T-helper 2 cell treated with Interferon-gamma antibody and Interleukin-4, amounts not matched to agents 5 μg/mL and 100 μg/mL, for 36 hours (primary cell): ENCODE results near the gene ACACB.
A peak's percentile ranks its signal among the peaks of the same experiment; 100 is the strongest.
"Not testable (repeated sequence)": the region's sequence is repeated elsewhere in the genome, so short reads cannot be mapped to it uniquely, and the experiment has no call there.

Source experiments
- DNase-seq: peaks from one replicate; pipeline ENCODE4 v3.0.0; 2021; ENCODE audit warnings: low spot score
- H3K27ac Mint-ChIP-seq: one replicate; pipeline ENCODE4 v1.8.0; 2021; ENCODE audit warnings: mild to moderate bottlenecking, mixed read lengths
- H3K27me3 Mint-ChIP-seq: one replicate; pipeline ENCODE4 v1.8.0; 2021; ENCODE audit warnings: low read depth, mixed read lengths
- H3K36me3 Mint-ChIP-seq: one replicate; pipeline ENCODE4 v1.8.0; 2021; ENCODE audit warnings: low read depth, mixed read lengths
- H3K4me1 Mint-ChIP-seq: one replicate; pipeline ENCODE4 v1.8.0; 2021; ENCODE audit warnings: low read depth, mixed read lengths
- H3K4me3 Mint-ChIP-seq: one replicate; pipeline ENCODE4 v1.8.0; 2022; ENCODE audit warnings: mild to moderate bottlenecking, moderate library complexity, mixed read lengths
- H3K9me3 Mint-ChIP-seq: one replicate; pipeline ENCODE4 v1.8.0; 2021; ENCODE audit warnings: mixed read lengths

Gene ACACB

DNA sequence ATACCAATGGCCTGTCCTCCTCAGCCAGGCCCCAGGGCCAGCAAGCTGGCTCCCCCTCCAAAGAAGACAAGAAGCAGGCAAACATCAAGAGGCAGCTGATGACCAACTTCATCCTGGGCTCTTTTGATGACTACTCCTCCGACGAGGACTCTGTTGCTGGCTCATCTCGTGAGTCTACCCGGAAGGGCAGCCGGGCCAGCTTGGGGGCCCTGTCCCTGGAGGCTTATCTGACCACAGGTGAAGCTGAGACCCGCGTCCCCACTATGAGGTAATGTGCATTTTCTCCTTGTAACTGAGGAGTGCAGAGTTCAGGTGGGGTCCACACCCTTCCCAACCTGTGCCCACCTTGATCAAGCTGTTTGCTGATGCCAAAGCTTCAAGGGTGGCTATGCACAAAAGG is 23.4 kb downstream of the ACACB start:
- no peak overlapping the region for H3K4me3 Mint-ChIP-seq
- DNase-seq, result no peak
- no peaks in the 10 kb centered on the region for H3K36me3 Mint-ChIP-seq
- peaks cover 4% of the 10 kb centered on the region for H3K4me1 Mint-ChIP-seq
- H3K27ac Mint-ChIP-seq, result no peak overlapping the region
- H3K27me3 Mint-ChIP-seq, result peaks cover 2% of the 10 kb centered on the region
- H3K9me3 Mint-ChIP-seq, result peaks cover 3% of the 10 kb centered on the region

DNA sequence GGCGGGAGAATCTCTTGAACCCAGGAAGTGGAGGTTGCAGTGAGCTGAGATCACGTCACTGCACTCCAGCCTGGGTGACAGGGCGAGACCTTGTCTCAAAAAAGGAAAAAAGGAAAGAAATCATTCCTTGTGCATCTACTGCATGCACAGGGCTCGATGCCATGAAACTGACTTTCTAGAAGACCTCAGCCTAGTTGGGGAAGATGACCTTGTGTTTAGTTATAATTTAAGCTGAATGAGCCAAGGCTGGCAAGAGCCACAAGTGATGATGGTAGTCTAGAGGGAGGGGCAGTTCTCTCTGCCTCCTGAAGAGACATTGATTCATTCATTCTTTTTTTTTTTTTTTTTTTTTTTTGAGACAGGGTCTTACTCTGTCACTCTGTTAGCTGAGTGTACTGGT is 24.2 kb downstream of the ACACB start:
- H3K27me3 Mint-ChIP-seq, result peaks cover under 1% of the 10 kb centered on the region
- H3K4me1 Mint-ChIP-seq, result peaks cover 4% of the 10 kb centered on the region
- H3K27ac Mint-ChIP-seq, result no peak overlapping the region
- no peaks in the 10 kb centered on the region for H3K36me3 Mint-ChIP-seq
- no peak overlapping the region for H3K4me3 Mint-ChIP-seq
- H3K9me3 Mint-ChIP-seq, result peaks cover 3% of the 10 kb centered on the region
- no peak for DNase-seq

DNA sequence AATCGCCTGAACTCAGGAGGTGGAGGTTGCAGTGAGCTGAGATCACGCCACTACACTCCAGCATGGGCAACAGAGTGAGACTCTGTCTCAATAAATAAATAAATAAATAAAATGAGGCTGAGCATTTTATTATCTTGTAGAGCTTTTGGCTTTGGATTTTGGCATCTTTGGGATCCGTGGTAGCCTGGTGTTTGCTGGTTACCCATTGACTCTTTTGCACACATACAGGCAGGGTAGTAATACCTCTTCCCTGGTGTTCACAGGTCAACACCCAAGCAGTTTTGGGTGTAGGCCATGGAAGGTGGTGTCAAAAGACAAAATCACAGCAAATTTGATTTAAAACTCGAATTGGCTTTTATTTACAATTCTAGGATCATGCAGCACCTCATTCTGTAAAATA is 27.8 kb downstream of the ACACB start:
- peaks cover 2% of the 10 kb centered on the region for H3K27me3 Mint-ChIP-seq

DNA sequence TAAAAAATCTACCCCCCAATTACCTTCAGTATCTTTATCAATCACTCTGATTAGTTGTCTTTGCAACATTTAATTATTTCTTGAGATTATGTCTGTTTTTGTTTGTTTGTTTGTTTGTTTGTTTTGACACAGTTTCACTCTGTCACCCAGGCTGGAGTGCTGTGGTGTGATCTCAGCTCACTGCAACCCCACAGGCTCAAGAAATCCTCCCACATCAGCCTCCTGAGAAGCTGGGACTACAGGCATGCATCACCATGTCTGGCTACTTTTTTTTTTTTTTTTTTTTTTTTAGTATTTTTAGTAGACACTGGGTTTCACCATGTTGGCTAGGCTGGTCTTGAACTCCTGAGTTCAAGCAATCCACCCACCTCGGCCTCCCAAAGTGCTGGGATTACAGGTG is 30.7 kb downstream of the ACACB start:
- not testable (repeated sequence) for H3K4me1 Mint-ChIP-seq, DNase-seq, H3K9me3 Mint-ChIP-seq

More for the DNA sequence above, 27.8 kb downstream of the ACACB start:
- Mint-ChIP-seq H3K4me1 (peaks cover 4% of the 10 kb centered on the region), H3K36me3 (no peaks in the 10 kb centered on the region), H3K27ac (no peak overlapping the region), H3K4me3 (no peak overlapping the region), H3K9me3 (no peaks in the 10 kb centered on the region)
- DNase-seq, result no peak

DNA sequence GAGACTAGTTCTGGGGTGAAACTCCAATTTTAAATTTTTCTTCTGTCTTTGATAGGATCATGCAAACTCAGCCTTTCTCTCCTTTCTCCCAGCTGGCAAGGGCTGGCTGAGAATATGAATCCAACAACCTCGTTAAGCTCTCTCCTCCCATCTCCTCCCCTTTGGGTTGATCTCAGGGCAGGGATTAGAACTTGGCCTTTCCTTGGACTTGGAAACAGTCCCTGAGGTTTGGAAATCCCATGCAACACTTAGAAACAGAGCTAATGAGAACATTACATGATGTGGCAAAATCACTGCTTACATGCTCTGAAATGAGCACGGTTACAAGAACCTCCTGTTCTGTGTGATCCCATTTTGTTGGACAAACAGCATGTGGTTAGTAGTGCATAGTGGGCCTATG is 31.6 kb downstream of the ACACB start:
- H3K4me3 Mint-ChIP-seq, result no peak overlapping the region
- peaks cover 4% of the 10 kb centered on the region for H3K27me3 Mint-ChIP-seq
- no peaks in the 10 kb centered on the region for H3K9me3 Mint-ChIP-seq
- no peak overlapping the region for H3K27ac Mint-ChIP-seq
- no peaks in the 10 kb centered on the region for H3K36me3 Mint-ChIP-seq
- DNase-seq, result no peak
- H3K4me1 Mint-ChIP-seq, result peaks cover under 1% of the 10 kb centered on the region

More for the DNA sequence above, 30.7 kb downstream of the ACACB start:
- H3K27me3 Mint-ChIP-seq, H3K36me3 Mint-ChIP-seq, H3K4me3 Mint-ChIP-seq, H3K27ac Mint-ChIP-seq: not testable (repeated sequence)

DNA sequence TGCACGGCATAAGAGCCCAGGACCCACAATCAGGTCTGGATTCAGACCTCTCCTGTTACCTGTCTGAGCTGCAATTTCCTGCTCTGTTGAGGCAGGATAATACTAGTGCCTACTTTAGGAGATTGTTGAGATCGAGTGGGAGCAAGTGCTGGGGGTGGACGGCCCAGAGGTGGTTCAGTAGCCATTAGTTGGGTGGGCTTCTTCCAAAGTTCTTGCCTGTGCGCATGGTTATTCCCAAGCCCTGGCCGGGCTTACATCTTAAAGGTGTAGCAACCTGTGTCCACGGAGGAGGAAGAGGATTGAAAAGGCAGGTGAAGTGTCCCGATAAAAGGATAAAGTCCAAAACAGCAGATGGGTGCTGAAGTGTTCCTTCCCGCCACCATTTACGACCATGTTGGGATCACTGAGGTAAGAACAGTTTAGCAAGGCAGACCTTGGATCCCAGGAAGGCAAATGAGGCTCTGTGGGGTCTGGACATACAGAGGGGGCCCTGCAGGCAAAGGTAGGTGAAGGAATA is 33.8 kb downstream of the ACACB start:
- H3K36me3 Mint-ChIP-seq, result no peaks in the 10 kb centered on the region
- H3K4me1 Mint-ChIP-seq, result peaks cover 9% of the 10 kb centered on the region
- peaks cover 4% of the 10 kb centered on the region for H3K27me3 Mint-ChIP-seq
- no peak overlapping the region for H3K4me3 Mint-ChIP-seq
- H3K27ac Mint-ChIP-seq, result no peak overlapping the region
- DNase-seq, result no peak
- H3K9me3 Mint-ChIP-seq, result no peaks in the 10 kb centered on the region

DNA sequence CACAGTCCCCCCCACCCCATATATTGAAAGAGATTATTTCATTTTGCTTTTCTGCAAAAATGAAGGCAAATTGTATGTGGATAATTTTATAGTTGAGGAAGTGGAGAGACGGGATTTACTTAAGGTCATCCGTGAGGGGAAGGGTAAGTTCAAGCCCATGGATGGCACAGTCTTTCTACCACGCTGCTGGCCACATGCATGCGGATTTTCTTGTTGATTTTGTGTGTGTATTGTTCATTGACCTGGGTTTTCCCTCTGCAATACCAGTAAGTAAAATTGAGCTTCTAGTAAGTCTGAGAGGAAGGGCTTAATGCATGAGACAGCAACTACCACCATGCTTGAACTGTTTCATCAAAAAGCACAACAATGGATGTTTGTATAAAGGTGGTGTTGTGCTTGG is 35.1 kb downstream of the ACACB start:
- Mint-ChIP-seq H3K9me3 (no peaks in the 10 kb centered on the region), H3K4me1 (peaks cover 15% of the 10 kb centered on the region), H3K4me3 (no peak overlapping the region), H3K27ac (no peak overlapping the region), H3K36me3 (no peaks in the 10 kb centered on the region), H3K27me3 (peaks cover 4% of the 10 kb centered on the region)
- no peak for DNase-seq

DNA sequence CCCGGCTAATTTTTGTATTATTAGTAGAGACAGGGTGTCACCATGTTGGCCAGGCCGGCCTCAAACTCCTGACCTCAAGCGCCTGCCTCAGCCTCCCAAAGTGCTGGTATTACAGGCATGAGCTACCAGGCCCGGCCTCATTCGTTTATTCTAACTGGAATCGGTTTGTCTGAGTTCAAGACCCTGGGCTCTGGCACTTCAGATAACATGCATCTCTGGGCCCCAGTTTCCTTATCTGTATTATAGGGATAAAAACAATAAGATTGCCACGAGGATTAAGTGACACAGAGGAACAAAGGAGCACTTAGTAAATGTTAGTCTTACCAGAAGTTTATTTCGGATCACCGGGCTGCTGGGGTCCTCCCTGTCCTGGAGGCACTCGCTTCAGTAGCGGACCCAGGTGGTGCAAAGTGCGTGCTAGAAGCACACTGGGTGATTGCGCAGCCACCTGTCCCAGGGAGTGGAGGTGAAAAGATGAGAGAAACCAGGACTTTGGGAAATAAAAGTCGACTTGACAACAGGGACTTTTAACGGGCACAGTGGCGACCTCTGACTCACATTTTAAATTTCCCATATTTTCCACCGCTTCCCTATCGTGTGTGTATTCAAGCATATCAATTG is 37.5 kb downstream of the ACACB start:
- DNase-seq, result no peak
- peaks cover 15% of the 10 kb centered on the region for H3K4me1 Mint-ChIP-seq
- H3K27ac Mint-ChIP-seq, result no peak overlapping the region
- H3K36me3 Mint-ChIP-seq, result no peaks in the 10 kb centered on the region
- no peaks in the 10 kb centered on the region for H3K9me3 Mint-ChIP-seq
- H3K4me3 Mint-ChIP-seq, result peak overlapping the region; percentile 94
- H3K27me3 Mint-ChIP-seq, result peaks cover 2% of the 10 kb centered on the region

DNA sequence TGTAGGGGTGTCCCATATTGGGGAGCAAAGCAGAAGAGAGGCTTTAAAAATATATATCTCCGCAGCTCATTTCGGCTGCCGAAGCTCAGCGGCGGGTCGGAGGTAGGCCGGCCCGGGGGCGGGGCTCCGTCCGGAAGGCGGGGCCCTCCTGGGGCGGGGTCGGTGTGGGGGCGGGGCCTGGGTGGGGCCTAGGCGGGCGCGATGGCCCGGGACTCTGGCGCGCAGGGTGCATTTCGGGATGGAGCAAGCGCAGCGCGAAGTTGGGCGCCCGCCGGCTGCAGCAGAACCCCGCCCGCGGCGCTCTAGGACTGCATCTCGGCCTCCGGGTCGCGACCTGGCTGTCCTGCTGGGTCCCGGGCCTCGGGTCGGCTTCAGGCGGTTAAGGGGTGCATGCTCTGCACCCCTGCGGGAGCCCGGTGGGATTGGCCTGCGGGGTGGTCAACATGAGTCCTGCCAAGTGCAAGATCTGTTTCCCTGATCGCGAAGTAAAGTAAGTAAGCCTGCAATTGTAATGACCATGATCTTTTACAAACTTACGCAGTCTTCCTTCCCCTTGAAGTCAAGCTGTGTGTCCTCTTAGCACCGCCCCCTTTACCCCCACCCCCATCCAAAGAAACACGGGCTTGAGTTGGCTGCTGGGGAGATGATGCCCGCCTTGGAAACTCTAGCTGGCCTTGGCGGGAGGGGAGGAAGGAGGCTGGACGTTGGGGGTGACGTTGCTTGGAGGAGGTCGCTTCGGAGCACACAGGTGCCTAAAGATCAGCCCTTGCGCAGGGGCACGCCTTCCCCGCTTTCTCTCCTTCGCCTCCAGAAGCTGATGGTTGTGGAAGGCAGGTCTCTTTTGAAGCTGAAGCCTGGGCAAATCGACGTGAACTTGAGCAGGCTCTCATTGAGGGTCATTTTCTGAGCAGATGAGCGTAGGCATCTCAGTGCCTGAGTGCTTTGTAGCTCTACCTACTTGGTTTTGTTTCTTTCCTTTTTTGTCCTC is 38.4 kb downstream of the ACACB start:
- Mint-ChIP-seq H3K27ac (peak overlapping the region; percentile 87), H3K9me3 (no peaks in the 10 kb centered on the region), H3K4me1 (peaks cover 15% of the 10 kb centered on the region), H3K36me3 (no peaks in the 10 kb centered on the region), H3K27me3 (peaks cover 2% of the 10 kb centered on the region), H3K4me3 (peak overlapping the region; percentile 94)
- peak; percentile 75 for DNase-seq

DNA sequence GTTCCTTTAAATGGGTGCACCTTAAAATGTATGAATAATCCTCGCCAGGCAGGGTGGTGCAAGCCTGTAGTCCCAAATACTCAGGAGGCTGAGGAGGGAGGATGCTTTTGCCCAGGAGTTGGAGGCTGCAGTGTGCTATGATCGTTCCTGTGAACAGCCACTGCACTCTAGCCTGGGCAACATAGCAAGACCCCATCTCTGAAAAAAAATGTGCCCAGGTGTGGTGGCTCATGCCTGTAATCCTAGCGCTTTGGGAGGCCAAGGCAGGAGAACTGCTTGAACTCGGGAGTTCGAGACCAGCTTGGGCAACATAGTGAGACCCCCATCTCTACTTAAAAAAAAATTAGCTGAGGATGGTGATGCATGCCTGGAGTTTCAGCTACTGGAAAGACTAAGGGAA is 39.6 kb downstream of the ACACB start:
- Mint-ChIP-seq H3K36me3 (no peaks in the 10 kb centered on the region), H3K4me1 (peaks cover 15% of the 10 kb centered on the region), H3K9me3 (no peaks in the 10 kb centered on the region), H3K27me3 (peaks cover 2% of the 10 kb centered on the region), H3K4me3 (no peak overlapping the region), H3K27ac (no peak overlapping the region)
- no peak for DNase-seq

DNA sequence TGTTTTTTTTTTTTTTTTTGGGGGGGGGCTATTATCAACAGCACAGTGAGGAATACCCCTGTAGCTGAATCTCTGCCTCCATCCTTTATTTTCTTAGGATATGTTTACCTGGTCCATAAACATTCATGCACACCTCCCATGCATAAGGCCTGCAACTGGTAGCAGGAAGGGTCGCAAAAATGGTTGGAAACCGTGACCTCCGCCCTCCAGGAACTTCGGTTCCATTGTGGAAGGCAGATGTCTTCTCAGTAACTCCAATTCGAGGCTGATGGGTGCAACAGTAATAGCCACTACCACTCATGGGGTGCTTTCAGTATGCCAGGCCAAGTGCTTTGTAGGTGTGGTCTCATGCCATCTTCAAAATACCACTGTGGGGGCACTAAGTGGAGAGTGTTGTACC is 40.2 kb downstream of the ACACB start:
- Mint-ChIP-seq H3K27ac (no peak overlapping the region), H3K4me1 (peaks cover 15% of the 10 kb centered on the region), H3K36me3 (no peaks in the 10 kb centered on the region), H3K9me3 (no peaks in the 10 kb centered on the region), H3K27me3 (peaks cover 2% of the 10 kb centered on the region), H3K4me3 (no peak overlapping the region)
- no peak for DNase-seq

DNA sequence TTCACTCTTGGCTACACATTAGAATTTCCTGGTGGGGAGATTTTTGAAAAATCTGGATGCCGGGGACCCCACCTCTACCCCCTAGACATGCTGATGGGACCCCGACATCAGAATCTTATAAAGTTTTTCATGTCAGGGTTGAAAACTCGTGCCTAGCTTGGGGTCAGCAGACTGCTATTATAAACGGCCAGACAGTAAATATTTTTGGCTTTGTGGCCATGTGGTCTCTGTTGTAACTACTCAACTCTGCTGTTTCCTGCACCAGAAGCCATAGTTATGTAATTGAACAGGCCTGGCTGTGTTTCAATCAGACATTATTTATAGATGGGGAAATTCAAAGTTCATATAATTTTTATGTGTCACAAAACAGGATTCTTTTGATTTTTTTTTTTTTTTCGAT is 41.6 kb downstream of the ACACB start:
- H3K4me3 Mint-ChIP-seq, result no peak overlapping the region
- peaks cover 15% of the 10 kb centered on the region for H3K4me1 Mint-ChIP-seq
- DNase-seq, result no peak
- H3K27me3 Mint-ChIP-seq, result no peaks in the 10 kb centered on the region
- no peak overlapping the region for H3K27ac Mint-ChIP-seq
- H3K9me3 Mint-ChIP-seq, result no peaks in the 10 kb centered on the region
- no peaks in the 10 kb centered on the region for H3K36me3 Mint-ChIP-seq

DNA sequence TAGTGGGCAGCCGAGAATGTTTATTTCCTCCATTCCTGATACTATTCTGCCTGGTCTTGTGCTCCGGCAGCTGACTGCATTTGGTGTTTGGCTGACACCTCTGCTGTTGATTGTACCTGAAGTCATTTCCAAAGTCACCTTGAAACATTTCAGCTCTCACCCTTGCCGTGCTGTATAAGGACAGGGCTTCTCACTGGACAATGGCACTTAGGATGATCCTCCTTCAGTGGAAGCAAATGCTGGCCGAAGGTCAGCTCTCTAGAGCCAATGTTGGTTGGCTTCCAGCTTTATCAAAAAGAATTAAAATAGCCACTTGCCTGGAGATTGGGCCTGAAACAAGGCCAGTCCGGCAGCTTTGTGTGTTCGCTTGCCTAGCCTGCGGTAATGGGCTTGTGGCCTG is 44.0 kb downstream of the ACACB start:
- H3K36me3 Mint-ChIP-seq, result no peaks in the 10 kb centered on the region
- no peak overlapping the region for H3K27ac Mint-ChIP-seq
- H3K4me3 Mint-ChIP-seq, result no peak overlapping the region
- H3K27me3 Mint-ChIP-seq, result no peaks in the 10 kb centered on the region
- peaks cover 8% of the 10 kb centered on the region for H3K4me1 Mint-ChIP-seq
- no peaks in the 10 kb centered on the region for H3K9me3 Mint-ChIP-seq
- no peak for DNase-seq

DNA sequence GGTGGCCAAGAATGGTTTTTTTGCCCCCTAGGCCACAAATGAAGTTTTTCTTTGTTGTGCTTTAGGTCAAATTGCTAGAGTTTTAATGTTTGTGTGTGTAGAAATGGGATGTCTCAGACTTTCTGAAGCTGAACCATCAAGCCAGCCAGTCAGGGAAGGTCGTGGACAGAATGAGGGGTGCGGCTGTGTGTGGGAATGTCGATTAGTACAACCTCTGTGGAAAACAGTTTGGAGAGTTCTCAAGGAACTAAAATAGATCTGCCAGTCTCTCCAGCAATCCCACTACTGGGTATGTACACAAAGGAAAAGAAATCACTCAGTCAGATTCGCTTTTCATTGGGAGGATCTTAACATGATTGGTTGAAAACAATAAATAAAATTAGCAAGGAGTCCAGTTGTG is 44.5 kb downstream of the ACACB start:
- Mint-ChIP-seq H3K27ac (no peak overlapping the region), H3K4me3 (no peak overlapping the region), H3K36me3 (no peaks in the 10 kb centered on the region), H3K27me3 (no peaks in the 10 kb centered on the region), H3K4me1 (peaks cover 6% of the 10 kb centered on the region), H3K9me3 (no peaks in the 10 kb centered on the region)
- no peak for DNase-seq
